ENCODE data around the gene STOX2. TPM values are rescaled to one million over a fixed set of nuclear protein-coding genes. Genes with fewer than 3 reads are reported as not detected.

The STOX2 gene
- total RNA-seq, 2 experiments from 2014 or later = not detected

GRCh38 chr4:184056877-184057276 lies 151.8 kb downstream of the STOX2 start:
- Mint-ChIP-seq H3K27me3 (no peaks in the 10 kb centered on the region), H3K4me1 (ENCODE audit: low read depth) (no peaks in the 10 kb centered on the region), H3K27ac (no peak overlapping the region), H3K4me3 (no peak overlapping the region), H3K36me3 (ENCODE audit: low read depth) (no peaks in the 10 kb centered on the region), H3K9me3 (no peaks in the 10 kb centered on the region)
- CTCF ChIA-PET = no interaction called here
- intact Hi-C loops (cut with micrococcal nuclease) = no loop called here
- no peak for TF ChIP-seq CTCF (IDR thresholded peaks at IDR 0.05)
- no peak for ATAC-seq
- POLR2A ChIA-PET = no interaction called here
- no peak for DNase-seq

GRCh38 chr4:184058026-184058425 lies 152.9 kb downstream of the STOX2 start:
- DNase-seq (no peak), ATAC-seq (no peak)
- Mint-ChIP-seq H3K27ac (no peak overlapping the region), H3K27me3 (no peaks in the 10 kb centered on the region), H3K4me1 (ENCODE audit: low read depth) (no peaks in the 10 kb centered on the region), H3K36me3 (ENCODE audit: low read depth) (no peaks in the 10 kb centered on the region), H3K9me3 (no peaks in the 10 kb centered on the region), H3K4me3 (no peak overlapping the region)
- CTCF ChIA-PET = no interaction called here
- intact Hi-C loops (cut with micrococcal nuclease) = no loop called here
- TF ChIP-seq CTCF (IDR thresholded peaks at IDR 0.05) = no peak
- POLR2A ChIA-PET = no interaction called here

GRCh38 chr4:184059099-184059498 lies 154.0 kb downstream of the STOX2 start:
- CTCF ChIA-PET = no interaction called here
- H3K27ac Mint-ChIP-seq = no peak overlapping the region
- DNase-seq (no peak), ATAC-seq (no peak)
- no peak overlapping the region for H3K4me3 Mint-ChIP-seq
- H3K36me3 Mint-ChIP-seq (ENCODE audit: low read depth) = no peaks in the 10 kb centered on the region
- H3K27me3 Mint-ChIP-seq = no peaks in the 10 kb centered on the region
- no peaks in the 10 kb centered on the region for H3K4me1 Mint-ChIP-seq (ENCODE audit: low read depth)
- POLR2A ChIA-PET = no interaction called here
- TF ChIP-seq CTCF (IDR thresholded peaks at IDR 0.05) = no peak
- intact Hi-C loops (cut with micrococcal nuclease) = no loop called here
- H3K9me3 Mint-ChIP-seq = no peaks in the 10 kb centered on the region

GRCh38 chr4:184061582-184061981 lies 156.5 kb downstream of the STOX2 start:
- H3K4me1 Mint-ChIP-seq (ENCODE audit: low read depth) = no peaks in the 10 kb centered on the region
- H3K36me3 Mint-ChIP-seq (ENCODE audit: low read depth) = no peaks in the 10 kb centered on the region
- H3K9me3 Mint-ChIP-seq = no peaks in the 10 kb centered on the region
- ATAC-seq = no peak
- CTCF ChIA-PET = no interaction called here
- H3K27ac Mint-ChIP-seq = no peak overlapping the region
- intact Hi-C loops (cut with micrococcal nuclease) = no loop called here
- TF ChIP-seq CTCF (IDR thresholded peaks at IDR 0.05) = no peak
- DNase-seq = no peak
- no peak overlapping the region for H3K4me3 Mint-ChIP-seq
- POLR2A ChIA-PET = no interaction called here
- no peaks in the 10 kb centered on the region for H3K27me3 Mint-ChIP-seq

- Mint-ChIP-seq H3K4me1 (ENCODE audit: low read depth) (no peaks in the 10 kb centered on the region), H3K36me3 (ENCODE audit: low read depth) (no peaks in the 10 kb centered on the region), H3K27me3 (no peaks in the 10 kb centered on the region), H3K27ac (no peak overlapping the region), H3K4me3 (no peak overlapping the region), H3K9me3 (no peaks in the 10 kb centered on the region)
- POLR2A ChIA-PET = no interaction called here
- intact Hi-C loops (cut with micrococcal nuclease) = no loop called here
- no peak for TF ChIP-seq CTCF (IDR thresholded peaks at IDR 0.05)
- DNase-seq (no peak), ATAC-seq (no peak)
- CTCF ChIA-PET = no interaction called here
Measured at GRCh38 chr4:184062769-184063168, 157.7 kb downstream of the STOX2 start.

Measured in activated CD8-positive, alpha-beta T cell treated with anti-CD3 and anti-CD28 coated beads for 36 hours (primary cell).